Measurements from ENCODE around the gene CRB2.

DNA sequence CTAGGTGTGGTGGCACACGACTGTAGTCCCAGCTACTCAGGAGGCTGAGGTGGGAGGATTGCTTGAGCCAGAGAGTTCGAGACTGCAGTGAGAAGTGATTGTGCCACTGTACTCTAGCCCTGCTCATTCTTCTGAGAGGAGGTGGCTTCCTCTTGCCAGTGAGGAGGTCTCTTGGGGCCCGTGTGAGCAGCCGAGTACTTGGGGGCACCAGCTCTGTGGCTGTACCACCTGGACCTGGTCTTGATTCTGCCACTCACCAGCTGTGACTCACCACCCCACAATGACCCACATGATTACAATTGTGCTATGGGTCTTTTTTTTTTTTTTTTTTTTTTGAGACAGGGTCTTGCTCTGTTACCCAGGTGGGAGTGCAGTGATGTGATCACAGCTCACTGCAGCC lies 18.0 kb upstream of the CRB2 start:
- TF ChIP-seq, protein P1, sequence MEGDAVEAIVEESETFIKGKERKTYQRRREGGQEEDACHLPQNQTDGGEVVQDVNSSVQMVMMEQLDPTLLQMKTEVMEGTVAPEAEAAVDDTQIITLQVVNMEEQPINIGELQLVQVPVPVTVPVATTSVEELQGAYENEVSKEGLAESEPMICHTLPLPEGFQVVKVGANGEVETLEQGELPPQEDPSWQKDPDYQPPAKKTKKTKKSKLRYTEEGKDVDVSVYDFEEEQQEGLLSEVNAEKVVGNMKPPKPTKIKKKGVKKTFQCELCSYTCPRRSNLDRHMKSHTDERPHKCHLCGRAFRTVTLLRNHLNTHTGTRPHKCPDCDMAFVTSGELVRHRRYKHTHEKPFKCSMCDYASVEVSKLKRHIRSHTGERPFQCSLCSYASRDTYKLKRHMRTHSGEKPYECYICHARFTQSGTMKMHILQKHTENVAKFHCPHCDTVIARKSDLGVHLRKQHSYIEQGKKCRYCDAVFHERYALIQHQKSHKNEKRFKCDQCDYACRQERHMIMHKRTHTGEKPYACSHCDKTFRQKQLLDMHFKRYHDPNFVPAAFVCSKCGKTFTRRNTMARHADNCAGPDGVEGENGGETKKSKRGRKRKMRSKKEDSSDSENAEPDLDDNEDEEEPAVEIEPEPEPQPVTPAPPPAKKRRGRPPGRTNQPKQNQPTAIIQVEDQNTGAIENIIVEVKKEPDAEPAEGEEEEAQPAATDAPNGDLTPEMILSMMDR (IDR thresholded peaks at IDR 0.05; ENCODE audit: low read length): no peak
- TF ChIP-seq EZH2 (optimal IDR thresholded peaks at IDR 0.05; ENCODE audit: low read depth, low read length): no peak

All from MM.1S (cell line).